ENCODE results near the gene PDE1A. TPM values are rescaled to one million over a fixed set of nuclear protein-coding genes. Genes with fewer than 3 reads are reported as not detected.
"Not testable (repeated sequence)": the region's sequence is repeated elsewhere in the genome, so short reads cannot be mapped to it uniquely, and the experiment has no call there.

Gene PDE1A
- total RNA-seq, 1 experiment from 2014 or later = not detected

DNA sequence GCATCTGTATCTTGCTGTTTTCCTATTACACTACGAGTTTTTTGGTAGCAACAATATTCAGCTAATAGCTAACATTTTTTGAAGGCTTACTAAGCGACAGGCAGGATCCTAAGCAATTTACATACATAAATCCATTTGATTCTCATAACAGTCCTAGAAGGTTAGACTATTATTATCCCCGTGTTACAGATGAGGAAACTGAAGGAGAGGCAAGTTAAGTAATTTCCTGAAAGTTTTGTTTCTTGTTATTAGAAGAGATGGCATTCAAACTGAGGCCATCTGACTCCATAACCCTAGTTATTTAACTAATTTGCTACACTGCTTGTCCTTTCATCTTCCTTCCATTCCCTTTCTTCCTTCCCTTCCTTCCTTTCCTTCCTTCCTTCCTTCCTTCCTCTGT, 68.2 kb downstream of the PDE1A start:
- DNase-seq (ENCODE audit: low spot score) = no peak

DNA sequence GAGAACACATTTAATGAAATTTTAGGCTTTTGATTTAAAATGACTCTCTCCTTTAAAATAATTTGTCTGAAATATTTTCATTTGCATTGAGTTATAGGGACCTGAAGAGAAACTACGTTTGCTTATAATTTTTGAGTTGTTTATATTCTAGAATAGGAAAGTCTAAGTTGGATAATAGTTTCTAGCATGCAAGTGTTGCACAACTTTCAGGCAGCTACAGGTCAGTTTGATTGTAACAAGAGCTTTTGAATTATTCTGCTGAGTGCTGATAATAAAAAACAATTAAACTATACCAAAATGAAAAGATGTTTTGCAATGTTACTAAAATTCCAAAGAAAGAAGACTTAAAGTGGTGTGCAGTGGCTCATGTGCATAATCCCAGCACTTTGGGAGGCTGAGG, 71.0 kb downstream of the PDE1A start:
- DNase-seq (ENCODE audit: low spot score) = no peak

DNA sequence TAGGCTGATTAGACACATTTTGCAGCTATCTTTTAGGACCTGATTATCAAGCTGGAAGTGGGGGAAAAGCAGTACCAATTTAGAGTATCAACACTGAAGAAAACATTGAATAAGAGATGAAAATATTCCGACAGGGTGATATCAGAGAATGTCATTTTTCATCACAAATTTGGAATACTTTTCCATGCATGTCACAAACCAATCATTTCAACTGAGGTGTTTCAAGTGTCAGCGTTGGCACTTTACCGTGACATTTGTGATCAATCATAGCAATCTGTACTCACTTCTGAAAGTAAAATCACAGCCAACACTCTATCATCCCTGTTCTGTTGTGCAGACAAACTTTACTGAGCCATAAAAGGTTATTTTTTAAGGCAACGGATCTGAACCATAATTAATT, 75.4 kb downstream of the PDE1A start:
- no peak for DNase-seq (ENCODE audit: low spot score)

DNA sequence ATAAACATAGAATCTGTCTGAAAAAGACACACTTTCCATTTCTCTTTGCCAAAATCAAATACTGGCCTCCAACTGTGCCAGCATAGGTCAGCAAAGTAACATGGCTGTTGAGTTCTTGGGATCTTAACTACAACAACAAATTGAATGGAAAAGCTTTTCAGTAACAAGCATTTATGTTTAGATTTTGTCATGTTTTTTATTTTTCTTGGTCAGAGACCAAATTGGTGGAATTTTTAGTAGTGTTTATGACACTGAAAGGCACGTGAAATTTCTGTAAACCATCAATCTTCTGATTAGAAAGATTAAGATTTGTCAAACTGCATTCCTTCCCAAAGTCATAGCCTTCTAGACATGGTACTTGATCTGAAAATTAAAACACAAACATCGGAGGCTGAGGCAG, 77.6 kb downstream of the PDE1A start:
- DNase-seq (ENCODE audit: low spot score) = no peak

DNA sequence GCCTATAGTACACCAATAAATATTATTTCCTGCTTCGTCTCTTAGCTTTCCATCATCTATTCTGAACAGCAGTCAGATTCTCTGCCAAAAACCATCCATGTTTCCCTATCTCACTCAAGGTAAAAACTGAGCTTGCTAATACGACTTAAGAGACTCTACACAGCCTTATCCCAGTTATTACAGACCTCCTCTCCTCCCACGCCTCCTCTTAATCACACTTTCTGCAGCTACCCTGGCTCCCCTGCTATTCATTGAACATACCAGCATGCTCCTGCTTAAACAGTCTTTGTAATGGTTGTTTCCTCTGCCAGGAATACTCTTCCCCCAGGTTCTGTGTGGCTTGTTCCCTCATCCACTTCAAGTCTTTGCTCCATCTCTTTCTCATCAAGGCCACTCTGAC, 81.5 kb downstream of the PDE1A start:
- no peak for DNase-seq (ENCODE audit: low spot score)

DNA sequence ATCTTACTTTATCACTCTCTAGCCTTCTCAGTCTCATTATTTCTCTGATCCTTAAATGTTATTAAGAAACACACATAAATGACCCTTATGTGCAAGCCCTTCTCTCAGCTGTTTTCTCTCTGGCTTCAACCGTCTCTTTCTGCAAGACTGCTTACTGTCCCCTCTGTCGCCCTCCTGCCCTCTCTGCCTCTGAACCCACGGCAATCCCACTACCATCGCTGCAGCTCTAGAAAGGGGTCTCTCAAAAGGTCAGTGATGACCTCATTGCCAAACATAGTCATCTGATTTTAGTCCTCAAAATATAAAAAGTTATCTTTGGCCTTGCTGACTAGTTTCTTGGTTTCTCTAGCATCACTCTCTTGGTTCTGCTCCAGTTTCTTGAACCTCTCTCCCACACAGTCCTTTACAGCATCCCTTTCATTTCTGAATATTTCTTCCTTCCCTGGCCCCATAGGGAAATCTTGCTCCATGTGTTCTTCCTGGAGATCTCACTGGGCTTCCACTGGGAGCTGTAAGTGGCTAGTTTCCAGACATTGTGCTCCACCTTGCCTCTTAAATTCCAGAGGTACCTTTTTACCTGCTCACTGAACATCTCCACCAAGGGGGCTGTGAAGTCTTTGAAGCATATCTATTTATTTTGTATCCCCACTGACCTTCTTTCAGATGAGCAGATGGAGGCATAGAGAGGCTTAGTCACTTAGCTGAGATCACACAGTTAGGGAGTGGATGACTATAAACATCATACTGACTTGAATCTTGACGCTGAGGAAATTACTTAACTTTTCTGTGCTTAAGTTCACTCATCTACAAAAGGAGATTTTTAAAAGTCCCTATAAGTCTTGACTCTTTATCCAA, 96.2 kb downstream of the PDE1A start:
- DNase-seq (ENCODE audit: low spot score) = no peak

DNA sequence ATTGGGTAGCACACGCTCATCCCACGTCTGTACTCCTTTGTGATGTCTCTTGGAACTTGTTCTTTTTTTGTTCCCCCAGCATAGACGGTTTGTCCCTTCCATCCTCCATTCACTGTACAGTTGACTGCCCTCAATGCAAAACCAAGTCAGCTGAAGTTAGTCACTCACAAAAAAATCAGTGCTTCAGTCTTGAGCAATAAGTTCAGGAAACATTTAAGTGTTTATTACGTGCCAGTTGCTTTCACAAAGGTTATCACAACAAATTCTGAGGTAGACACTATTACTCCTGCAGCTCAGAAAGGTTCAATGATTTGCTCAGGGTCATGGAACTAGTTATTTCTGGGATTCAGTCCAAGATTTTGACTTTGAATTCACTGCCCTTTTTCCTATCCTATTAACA, 102.2 kb downstream of the PDE1A start:
- DNase-seq (ENCODE audit: low spot score) = no peak

DNA sequence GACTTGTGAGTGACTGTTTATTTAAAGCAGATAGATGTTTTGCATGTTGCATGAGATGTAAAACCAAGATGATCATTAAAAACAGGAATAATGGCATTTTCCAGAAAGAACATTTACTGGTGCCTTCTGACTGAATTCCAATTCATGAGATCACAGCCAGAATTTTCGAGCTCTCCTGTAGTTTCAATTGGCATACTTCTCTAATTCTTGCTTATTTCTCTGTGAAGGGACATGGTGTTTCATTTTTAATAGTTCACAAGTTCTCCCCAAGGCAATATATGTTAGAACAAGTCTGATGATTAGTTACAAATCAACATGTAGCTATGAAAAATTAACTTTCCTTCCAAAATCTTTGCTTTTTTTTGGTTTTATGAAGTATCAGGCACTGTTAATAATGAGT, 105.7 kb downstream of the PDE1A start:
- no peak for DNase-seq (ENCODE audit: low spot score)

DNA sequence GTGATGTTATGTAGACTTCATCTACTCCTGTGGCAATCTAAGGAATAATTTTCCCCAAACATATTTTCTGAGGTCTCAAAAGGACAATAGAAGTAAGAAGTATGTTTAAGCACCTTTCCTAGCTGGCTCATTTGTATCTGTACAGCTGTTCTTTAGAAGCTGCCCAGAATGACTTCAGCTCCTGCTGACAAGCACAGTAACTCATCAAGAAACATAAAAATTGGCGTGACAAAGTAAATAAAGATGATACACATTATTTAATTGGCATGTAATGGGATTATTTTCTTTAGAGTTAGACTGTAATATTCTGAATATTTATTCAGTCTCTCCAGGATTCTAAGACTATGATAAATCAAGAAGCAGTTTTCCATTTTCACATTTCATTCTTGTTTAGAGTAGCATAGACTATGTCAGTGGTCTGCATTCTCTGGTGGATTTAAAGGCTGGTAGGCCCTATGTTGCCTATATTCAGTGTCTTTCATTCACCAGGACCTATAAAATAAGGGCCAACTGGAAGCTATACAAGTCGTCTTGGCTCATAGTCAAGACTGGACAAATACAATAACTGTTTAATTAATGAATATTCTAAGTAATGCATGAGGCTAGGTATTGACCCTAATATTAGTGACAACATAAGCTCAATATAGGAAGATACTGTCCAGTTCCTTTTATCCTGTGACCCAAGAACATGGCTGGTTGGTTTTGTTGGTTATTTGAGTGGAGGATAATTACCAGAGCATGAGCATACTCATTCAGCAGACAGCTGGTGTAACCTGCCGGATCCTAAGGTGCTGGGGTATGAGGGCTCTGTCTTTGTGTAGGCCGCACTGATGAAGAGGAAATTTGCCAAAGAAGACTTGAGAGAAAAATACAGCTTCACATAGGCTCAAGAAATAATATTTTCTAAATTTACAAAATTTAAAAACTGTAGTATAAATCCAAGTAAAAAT, 107.0 kb downstream of the PDE1A start:
- no peak for DNase-seq (ENCODE audit: low spot score)

DNA sequence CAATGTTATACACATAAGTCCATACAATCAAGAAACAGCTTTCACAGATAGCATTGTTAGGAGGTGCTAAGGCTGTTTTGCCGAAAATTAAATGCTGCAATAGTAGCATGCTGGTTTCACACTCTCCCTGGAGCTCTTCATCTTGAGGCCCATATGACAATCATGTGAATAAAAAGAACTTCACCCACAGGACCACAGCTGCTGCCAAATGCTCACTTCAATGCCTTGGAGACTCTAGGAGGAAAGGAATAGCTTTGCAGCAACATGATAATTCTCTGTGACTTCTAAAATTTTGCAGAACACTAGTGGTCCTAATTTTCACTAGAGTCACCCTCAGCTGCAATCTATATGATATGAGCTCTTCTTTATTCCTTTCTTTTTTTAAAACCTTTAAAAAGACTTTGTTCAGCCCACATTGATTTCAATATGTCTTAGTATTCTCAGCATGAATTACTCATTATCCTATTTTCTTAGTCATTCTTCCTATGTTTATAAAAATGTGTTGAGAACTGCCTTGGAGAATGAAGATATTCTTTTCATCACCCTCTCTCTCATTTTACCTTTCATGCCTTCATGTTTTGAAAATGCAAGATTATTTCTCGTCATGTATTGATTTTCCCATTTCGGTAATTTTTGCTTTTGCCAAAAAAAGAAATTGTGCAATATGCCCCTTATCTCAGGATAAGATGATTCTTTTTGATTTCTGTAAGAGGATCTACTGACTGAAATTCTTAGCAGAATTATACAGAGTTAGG, 108.2 kb downstream of the PDE1A start:
- DNase-seq (ENCODE audit: low spot score) = no peak

DNA sequence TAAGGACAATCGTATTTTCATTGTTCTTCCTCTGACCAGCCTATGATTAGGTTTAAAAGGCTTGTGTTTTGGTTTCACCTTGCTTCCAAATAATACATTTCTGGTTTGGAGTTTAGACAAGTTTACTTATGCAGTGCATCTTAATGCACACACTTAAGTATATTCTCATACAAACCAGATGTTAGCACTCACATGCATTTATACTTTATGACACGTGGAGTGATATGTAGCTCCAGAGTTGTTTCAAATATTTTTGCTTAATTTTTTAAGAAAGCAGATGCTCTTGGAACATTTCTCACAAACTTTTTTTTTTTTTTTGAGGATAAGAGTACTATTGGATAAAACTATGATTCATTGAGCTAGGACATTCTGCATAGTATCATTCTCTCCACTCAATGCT, 109.9 kb downstream of the PDE1A start:
- no peak for DNase-seq (ENCODE audit: low spot score)

DNA sequence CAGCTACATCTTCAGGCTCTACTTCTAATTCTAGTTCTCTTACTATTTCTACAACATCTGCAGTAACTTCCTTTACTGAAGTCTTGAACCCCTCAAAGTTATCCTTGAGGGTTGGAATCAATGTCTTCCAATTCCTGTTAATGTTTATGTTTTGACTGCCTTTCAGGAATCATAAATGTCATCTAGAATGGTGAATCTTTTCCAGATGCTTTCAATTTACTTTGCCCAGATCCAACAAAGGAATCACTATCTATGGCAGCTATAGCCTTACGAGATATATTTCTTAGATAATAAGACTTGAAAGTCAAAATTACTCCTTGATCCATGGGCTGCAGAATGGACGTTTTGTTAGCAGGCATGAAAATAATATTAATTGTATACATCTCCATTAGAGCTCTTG, 123.9 kb downstream of the PDE1A start:
- no peak for DNase-seq (ENCODE audit: low spot score)

DNA sequence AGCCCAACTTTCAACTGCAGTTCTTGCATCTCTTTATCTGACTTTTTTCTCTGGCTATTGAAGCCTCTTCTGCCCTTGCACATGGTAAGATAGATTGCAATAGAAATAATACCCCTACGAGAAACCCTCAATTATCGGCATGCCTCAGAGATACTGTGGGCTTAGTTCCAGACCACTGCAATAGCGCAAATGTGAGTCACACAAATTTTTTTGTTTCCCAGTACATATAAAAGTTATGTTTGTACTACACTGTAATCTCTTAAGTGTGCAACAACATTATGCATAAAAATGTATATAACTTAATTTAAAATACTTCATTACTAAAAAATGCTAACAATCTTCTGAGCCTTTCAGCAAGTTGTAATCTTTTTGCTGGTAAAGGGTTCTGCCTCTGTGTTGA, 124.7 kb downstream of the PDE1A start:
- peak; percentile 35 for DNase-seq (ENCODE audit: low spot score)

DNA sequence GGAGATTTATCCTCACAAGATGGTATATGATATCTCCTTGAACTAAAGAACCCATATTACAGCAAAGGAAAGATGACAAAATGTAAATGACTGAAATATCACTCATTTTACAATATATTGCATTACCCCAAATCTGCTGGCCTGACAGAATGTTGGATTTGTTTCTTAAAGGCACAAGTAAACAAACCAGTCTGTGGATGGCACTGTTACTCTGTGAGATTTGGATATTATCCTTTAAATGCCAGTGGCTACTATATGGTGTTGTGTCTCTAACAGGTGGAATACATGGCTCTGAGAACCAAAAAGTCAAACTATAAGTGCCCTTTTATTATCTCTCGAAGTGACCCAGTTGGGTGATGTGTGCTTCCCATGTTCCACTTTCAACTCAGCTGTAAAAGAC, 125.7 kb downstream of the PDE1A start:
- DNase-seq (ENCODE audit: low spot score) = peak; percentile 19

DNA sequence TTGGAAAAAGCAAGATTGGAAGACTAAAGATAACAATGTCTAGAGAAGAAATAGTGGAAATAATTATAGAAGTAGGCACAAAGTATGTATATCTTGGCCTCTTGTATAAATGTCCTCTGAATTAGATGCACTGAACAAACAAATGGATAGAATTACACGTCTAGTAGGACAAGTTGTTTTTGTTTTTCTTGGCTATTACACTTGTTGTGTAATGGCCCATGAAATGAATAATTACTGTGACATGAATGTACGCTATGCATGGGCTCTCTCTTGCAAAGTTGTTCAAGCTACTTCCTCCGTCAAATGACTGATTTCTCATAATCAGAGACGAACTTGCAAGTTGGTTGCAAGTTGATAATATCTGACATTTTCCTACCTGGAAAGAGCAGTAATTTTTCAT, 126.2 kb downstream of the PDE1A start:
- DNase-seq (ENCODE audit: low spot score) = no peak

DNA sequence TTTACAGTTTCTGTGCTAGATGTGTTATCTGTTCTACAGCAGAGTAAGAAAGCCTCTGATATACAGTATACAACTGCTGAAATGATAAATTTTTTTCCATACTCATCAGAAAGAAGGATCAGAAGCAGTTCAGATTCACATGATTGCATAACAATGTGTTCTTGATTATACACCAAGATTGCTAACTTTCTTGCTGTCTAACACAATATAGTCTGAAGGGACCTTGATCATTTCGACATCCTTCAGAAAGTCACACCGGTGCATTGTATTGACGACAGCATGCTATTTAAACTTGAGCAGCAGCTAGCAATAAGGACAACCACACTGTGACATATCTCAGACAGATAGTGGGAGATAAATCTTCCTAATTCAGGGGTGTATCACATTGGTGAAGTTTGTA, 127.2 kb downstream of the PDE1A start:
- no peak for DNase-seq (ENCODE audit: low spot score)

DNA sequence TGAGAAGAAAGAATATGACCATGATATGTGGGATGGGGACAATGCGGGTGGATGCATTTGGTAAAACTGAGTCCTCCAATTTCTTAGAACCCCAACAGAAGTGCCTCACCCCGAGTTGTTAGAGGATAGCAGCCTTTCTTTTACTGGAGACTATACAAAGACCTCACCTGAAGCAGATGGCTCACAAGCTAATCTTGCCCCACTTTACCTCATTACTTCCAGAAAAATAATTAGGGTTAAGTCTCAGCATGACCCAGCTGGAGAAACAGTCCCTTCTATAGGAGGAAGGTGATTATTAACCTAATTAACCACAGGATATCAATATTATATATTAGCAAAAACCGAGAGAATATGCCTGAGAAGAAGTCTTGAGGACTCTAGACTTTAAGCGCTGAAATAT, 128.4 kb downstream of the PDE1A start:
- no peak for DNase-seq (ENCODE audit: low spot score)

DNA sequence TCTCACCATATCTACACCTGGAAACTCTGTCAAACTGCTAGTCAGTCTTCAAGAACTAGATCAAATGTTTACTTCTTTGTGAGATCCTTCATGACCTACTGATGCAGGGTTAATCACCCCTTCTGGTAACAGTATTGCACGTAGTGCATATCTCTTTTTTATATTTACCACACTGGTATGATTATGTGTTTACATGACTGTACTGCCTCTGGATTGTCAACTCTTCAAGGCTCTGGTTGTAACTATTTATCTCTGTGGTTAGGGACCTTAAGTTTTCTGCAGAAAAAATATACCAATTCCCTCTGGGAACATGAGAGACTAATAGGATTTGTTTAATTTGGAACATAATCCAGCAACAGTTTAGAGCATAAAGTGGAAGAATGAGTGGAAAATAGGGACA, 135.5 kb downstream of the PDE1A start:
- no peak for DNase-seq (ENCODE audit: low spot score)

DNA sequence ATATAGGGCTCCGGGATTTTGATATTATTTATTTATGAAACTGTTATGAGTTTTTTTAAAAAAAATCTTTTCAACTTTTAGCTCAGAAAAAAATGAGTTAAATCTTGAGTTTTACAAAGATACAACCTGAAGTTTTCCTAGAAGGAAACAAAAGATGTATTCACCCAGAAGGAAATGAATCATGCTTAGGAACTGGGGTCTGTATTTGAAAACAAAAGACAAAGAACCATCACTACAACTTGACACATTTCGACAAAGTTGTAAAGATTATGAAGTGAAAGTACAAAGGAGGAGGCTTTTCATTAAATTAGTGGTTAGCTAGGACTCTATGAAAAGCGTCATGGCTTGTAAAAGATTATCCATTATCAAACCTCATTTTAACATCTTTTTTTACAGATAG, 143.3 kb downstream of the PDE1A start:
- peak; percentile 35 for DNase-seq (ENCODE audit: low spot score)

DNA sequence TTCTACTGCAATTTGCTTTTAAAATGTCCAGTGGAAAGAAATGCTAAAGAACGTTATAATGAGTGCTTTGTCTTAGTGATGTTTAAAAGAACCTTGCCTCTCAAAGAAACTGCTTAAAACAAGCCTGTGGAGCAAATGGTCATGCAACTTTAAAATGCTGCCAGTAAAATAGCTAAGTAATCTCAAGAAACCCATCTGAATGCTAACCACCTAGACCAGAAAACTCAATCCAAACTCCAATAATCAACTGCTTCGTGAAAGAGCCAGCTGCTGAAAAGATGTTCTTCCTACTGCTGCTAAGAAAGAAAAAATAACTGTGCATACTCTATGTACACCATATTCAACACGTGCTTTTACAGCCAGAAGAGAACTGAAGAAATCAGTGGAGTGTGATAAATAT, 145.6 kb downstream of the PDE1A start:
- DNase-seq (ENCODE audit: low spot score) = no peak

DNA sequence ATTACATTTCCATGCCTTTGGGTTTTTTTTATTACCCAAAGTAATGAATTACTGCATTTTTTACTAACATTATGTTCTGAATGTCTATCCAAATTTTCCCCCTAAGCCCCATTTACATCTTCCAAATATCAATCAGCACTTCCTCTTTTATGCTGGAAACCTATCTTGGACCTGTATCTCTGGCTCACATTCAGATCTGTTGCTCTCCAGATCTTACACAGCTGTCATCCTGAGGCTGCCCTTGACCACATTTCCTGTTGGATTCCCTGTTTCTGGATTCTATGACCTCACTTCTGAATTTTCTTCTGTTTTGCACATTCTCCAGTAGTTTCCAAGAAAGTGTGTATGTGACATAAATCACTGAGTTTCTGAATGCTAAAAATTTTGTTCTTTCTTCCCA, 146.7 kb downstream of the PDE1A start:
- peak; percentile 40 for DNase-seq (ENCODE audit: low spot score)

DNA sequence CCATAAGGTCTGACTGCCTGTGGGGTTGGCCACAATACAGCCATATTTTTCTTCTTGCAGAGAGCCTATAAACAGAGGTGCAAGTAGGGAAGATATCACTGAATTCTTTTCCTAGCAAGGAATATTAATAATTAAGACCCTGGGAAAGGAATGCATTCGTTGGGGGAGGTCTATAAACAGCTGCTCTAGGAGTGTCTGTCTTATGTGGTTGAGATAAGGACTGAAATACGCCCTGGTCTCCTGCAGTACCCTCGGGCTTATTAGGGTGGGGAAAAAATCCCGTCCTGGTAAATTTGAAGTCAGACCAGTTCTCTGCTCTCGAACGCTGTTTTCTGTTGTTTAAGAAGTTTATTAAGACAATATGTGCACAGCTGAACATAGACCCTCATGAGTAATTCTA, 150.2 kb downstream of the PDE1A start:
- DNase-seq (ENCODE audit: low spot score) = not testable (repeated sequence)
